OCI-LY3 (cell line): Measurements from ENCODE around the gene RAMP1.

Experiments
- H2AFZ ChIP-seq: fragments of 200-600, 300-600 bp; shearing (Covaris generic); 2 replicates; pipeline ENCODE4 v1.6.0; 2014; ENCODE audit warnings: antibody characterized with exemption, low read depth, low read length
- H3K27ac ChIP-seq: fragments of 200-600, 300-600 bp; sonication (generic); 2 replicates; pipeline ENCODE4 v1.5.1; 2014; ENCODE audit warnings: mild to moderate bottlenecking, low read length, moderate library complexity, mixed read lengths
- H3K27me3 ChIP-seq: fragments of 200-600, 300-600 bp; sonication (generic); 2 replicates; pipeline ENCODE4 v1.6.1; 2014; ENCODE audit warnings: low read depth, low read length, mixed read lengths
- H3K36me3 ChIP-seq: fragments of 200-600, 300-600 bp; sonication (generic); replicated peaks from 2 replicates; pipeline ENCODE3; 2014; ENCODE audit warnings: low read depth, low read length, mixed read lengths
- H3K4me1 ChIP-seq: fragments of 300-600, 200-600 bp; sonication (generic); 2 replicates; pipeline ENCODE4 v1.6.1; 2014; ENCODE audit warnings: low read length, mixed read lengths
- H3K4me2 ChIP-seq: fragments of 200-600, 300-600 bp; sonication (generic); 2 replicates; pipeline ENCODE4 v1.6.1; 2014; ENCODE audit warnings: low read length, mixed read lengths
- H3K4me3 ChIP-seq: fragments of 300-600, 200-600 bp; sonication (generic); 2 replicates; pipeline ENCODE4 v1.5.1; 2014; ENCODE audit warnings: antibody characterized with exemption, mild to moderate bottlenecking, low read length, moderate library complexity
- H3K79me2 ChIP-seq: fragments of 300-600, 200-600 bp; shearing (Covaris generic); 2 replicates; pipeline ENCODE4 v1.6.1; 2014; ENCODE audit warnings: mild to moderate bottlenecking, low read length, mixed read lengths
- H3K9ac ChIP-seq: fragments of 300-600, 200-600 bp; shearing (Covaris generic); 2 replicates; pipeline ENCODE4 v1.6.0; 2014; ENCODE audit warnings: mild to moderate bottlenecking, low read length, moderate library complexity
- H3K9me3 ChIP-seq: fragments of 200-600, 300-600 bp; shearing (Covaris generic); 2 replicates; pipeline ENCODE4 v1.6.1; 2014; ENCODE audit warnings: low read length, mixed read lengths; ENCODE audit not compliant: insufficient read depth
- H4K20me1 ChIP-seq: fragments of 200-600, 300-600 bp; sonication (generic); 2 replicates; pipeline ENCODE4 v1.6.1; 2016; ENCODE audit warnings: low read length, mixed read lengths; ENCODE audit not compliant: insufficient read depth
- EZH2phosphoT487 ChIP-seq: fragments of 200-600 bp; shearing (Covaris generic); IDR thresholded peaks from 2 replicates; pipeline ENCODE4 v1.6.1; 2018; ENCODE audit warnings: antibody characterized with exemption, mixed run types, low read depth
- TF ChIP-seq, protein P1 (sequence below): fragments of 200-600, 300-600 bp; sonication (generic); IDR thresholded peaks from 2 replicates; pipeline ENCODE4 v1.5.1; 2014; ENCODE audit warnings: antibody characterized with exemption, low read length, low read depth

Gene RAMP1

GRCh38 chr2:237907144-237907543, 47.7 kb downstream of the RAMP1 start:
- no peaks in the 10 kb centered on the region for H3K79me2 ChIP-seq
- H3K9me3 ChIP-seq: no peaks in the 10 kb centered on the region
- peaks cover 16% of the 10 kb centered on the region for H3K4me1 ChIP-seq
- H2AFZ ChIP-seq: no peak overlapping the region
- no peak overlapping the region for H3K27ac ChIP-seq
- no peak for TF ChIP-seq EZH2phosphoT487
- TF ChIP-seq, protein P1, sequence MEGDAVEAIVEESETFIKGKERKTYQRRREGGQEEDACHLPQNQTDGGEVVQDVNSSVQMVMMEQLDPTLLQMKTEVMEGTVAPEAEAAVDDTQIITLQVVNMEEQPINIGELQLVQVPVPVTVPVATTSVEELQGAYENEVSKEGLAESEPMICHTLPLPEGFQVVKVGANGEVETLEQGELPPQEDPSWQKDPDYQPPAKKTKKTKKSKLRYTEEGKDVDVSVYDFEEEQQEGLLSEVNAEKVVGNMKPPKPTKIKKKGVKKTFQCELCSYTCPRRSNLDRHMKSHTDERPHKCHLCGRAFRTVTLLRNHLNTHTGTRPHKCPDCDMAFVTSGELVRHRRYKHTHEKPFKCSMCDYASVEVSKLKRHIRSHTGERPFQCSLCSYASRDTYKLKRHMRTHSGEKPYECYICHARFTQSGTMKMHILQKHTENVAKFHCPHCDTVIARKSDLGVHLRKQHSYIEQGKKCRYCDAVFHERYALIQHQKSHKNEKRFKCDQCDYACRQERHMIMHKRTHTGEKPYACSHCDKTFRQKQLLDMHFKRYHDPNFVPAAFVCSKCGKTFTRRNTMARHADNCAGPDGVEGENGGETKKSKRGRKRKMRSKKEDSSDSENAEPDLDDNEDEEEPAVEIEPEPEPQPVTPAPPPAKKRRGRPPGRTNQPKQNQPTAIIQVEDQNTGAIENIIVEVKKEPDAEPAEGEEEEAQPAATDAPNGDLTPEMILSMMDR: no peak
- no peak overlapping the region for H3K4me3 ChIP-seq
- H3K4me2 ChIP-seq: no peak overlapping the region
- H3K27me3 ChIP-seq: no peaks in the 10 kb centered on the region
- H3K9ac ChIP-seq: no peak overlapping the region
- H4K20me1 ChIP-seq: no peaks in the 10 kb centered on the region
- no peaks in the 10 kb centered on the region for H3K36me3 ChIP-seq

GRCh38 chr2:237909075-237909695, 49.8 kb downstream of the RAMP1 start:
- H3K79me2 ChIP-seq: no peaks in the 10 kb centered on the region
- no peak overlapping the region for H3K4me3 ChIP-seq
- no peaks in the 10 kb centered on the region for H3K27me3 ChIP-seq
- H3K27ac ChIP-seq: no peak overlapping the region
- TF ChIP-seq, protein P1: no peak
- TF ChIP-seq EZH2phosphoT487: no peak
- H4K20me1 ChIP-seq: no peaks in the 10 kb centered on the region
- no peaks in the 10 kb centered on the region for H3K9me3 ChIP-seq
- no peak overlapping the region for H2AFZ ChIP-seq
- no peak overlapping the region for H3K4me2 ChIP-seq
- no peak overlapping the region for H3K9ac ChIP-seq
- H3K36me3 ChIP-seq: no peaks in the 10 kb centered on the region
- peaks cover 16% of the 10 kb centered on the region for H3K4me1 ChIP-seq

DNA sequence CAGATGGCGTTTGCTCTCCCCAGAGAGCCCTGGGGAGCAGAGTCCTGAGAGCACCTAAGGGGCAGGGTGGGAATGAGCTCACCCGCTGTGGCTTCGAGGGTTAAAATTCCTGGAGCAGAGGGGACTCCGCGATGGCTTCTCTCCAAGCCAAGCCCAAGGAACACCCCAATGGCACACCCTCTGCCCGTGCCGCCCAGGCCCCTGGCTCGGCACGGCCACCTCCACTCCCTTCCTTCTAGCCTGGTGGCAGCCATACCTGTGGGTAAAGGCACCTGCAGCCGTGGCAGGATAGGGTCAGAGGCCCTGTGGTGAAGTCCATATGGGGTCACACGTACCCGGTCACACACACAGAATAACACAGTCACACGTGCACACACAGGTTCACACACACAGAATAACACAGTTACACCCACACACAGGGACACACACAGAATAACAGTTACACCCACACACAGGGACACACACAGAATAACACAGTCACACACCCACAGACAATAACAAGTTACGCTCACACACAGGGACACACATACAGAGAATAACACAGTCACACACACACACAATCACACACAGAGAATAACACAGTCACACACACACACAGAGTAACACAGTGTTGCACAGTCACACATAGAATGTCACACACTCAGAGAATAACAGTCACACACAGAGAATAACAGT, 50.5 kb downstream of the RAMP1 start:
- Histone ChIP-seq H3K4me3 (no peak overlapping the region), H3K4me2 (no peak overlapping the region), H3K27ac (no peak overlapping the region), H3K9me3 (no peaks in the 10 kb centered on the region), H2AFZ (no peak overlapping the region), H3K9ac (no peak overlapping the region), H3K27me3 (no peaks in the 10 kb centered on the region), H3K79me2 (no peaks in the 10 kb centered on the region), H3K4me1 (peaks cover 12% of the 10 kb centered on the region), H3K36me3 (no peaks in the 10 kb centered on the region), H4K20me1 (no peaks in the 10 kb centered on the region)
- TF ChIP-seq, protein P1: no peak
- no peak for TF ChIP-seq EZH2phosphoT487

- H3K36me3 ChIP-seq: no peaks in the 10 kb centered on the region
- no peak overlapping the region for H2AFZ ChIP-seq
- no peak overlapping the region for H3K4me2 ChIP-seq
- no peak overlapping the region for H3K9ac ChIP-seq
- no peaks in the 10 kb centered on the region for H3K27me3 ChIP-seq
- H3K27ac ChIP-seq: no peak overlapping the region
- H3K9me3 ChIP-seq: no peaks in the 10 kb centered on the region
- peaks cover 6% of the 10 kb centered on the region for H3K4me1 ChIP-seq
- no peak overlapping the region for H3K4me3 ChIP-seq
- H3K79me2 ChIP-seq: no peaks in the 10 kb centered on the region
- H4K20me1 ChIP-seq: no peaks in the 10 kb centered on the region
- no peak for TF ChIP-seq EZH2phosphoT487
- TF ChIP-seq, protein P1: no peak
Measured at GRCh38 chr2:237910576-237911362, 51.3 kb downstream of the RAMP1 start.
